Measurements from ENCODE around the gene HIVEP2. TPM values are rescaled to one million over a fixed set of nuclear protein-coding genes. Genes with fewer than 3 reads are reported as not detected.

HIVEP2 gene
- total RNA-seq, 1 experiment from 2014 or later = 10.3 TPM

GRCh38 chr6:142881290-142881689 lies 63.7 kb downstream of the HIVEP2 start:
- no peaks in the 10 kb centered on the region for H3K9me3 ChIP-seq (ENCODE audit: control insufficient read depth, insufficient read depth, low read depth, low read length)
- no peak for DNase-seq (ENCODE audit: low read depth, low spot score)
- BruUV-seq (replicated peaks) = no TSS peak
- ChIA-PET POLR2A (no interaction called here), CTCF (no interaction called here)
- TF ChIP-seq REST (IDR thresholded peaks at IDR 0.05; ENCODE audit: insufficient read depth in 1 of 2, low read depth in 2 of 2, low read length in 1 of 2) (no peak), SIN3A (IDR thresholded peaks at IDR 0.05; ENCODE audit: borderline replicate concordance, insufficient read depth, low read depth, low read length) (no peak), CTCF (IDR thresholded peaks at IDR 0.05) (no peak), POLR2AphosphoS5 (IDR thresholded peaks at IDR 0.05; ENCODE audit: low read depth, low read length) (no peak), TCF7L2 (IDR thresholded peaks at IDR 0.05; ENCODE audit: low read depth, low read length) (no peak)
- in situ Hi-C loops (cut with HindIII; ENCODE audit: low pct_unique_long_range_greater_than_20kb, low sequenced_read_pairs) (no loop called here), intact Hi-C loops (cut with micrococcal nuclease; ENCODE audit: unreplicated experiment) (no loop called here)
- H3K27me3 ChIP-seq (ENCODE audit: control insufficient read depth, insufficient read depth, low read length) = no peaks in the 10 kb centered on the region
- H3K4me1 ChIP-seq (ENCODE audit: control insufficient read depth, insufficient read depth, low read length) = peaks cover 15% of the 10 kb centered on the region; the same call in 1 of the 2 replicates
- no peak overlapping the region for H3K27ac ChIP-seq (ENCODE audit: low read length)
- H3K36me3 ChIP-seq (ENCODE audit: control insufficient read depth, insufficient read depth, low read length) = no peaks in the 10 kb centered on the region
- no peak overlapping the region for H3K4me3 ChIP-seq (ENCODE audit: low read depth in 2 of 2, low read length in 2 of 2)
- no peak for ATAC-seq

- ChIA-PET CTCF (no interaction called here), POLR2A (no interaction called here)
- in situ Hi-C loops (cut with HindIII; ENCODE audit: low pct_unique_long_range_greater_than_20kb, low sequenced_read_pairs) (no loop called here), intact Hi-C loops (cut with micrococcal nuclease; ENCODE audit: unreplicated experiment) (no loop called here)
- ATAC-seq (no peak), DNase-seq (ENCODE audit: low read depth, low spot score) (no peak)
- no peak overlapping the region for H3K4me3 ChIP-seq (ENCODE audit: low read depth in 2 of 2, low read length in 2 of 2)
- no peak overlapping the region for H3K27ac ChIP-seq (ENCODE audit: low read length)
- H3K9me3 ChIP-seq (ENCODE audit: control insufficient read depth, insufficient read depth, low read depth, low read length) = no peaks in the 10 kb centered on the region
- TF ChIP-seq TCF7L2 (IDR thresholded peaks at IDR 0.05; ENCODE audit: low read depth, low read length) = no peak
- no peak for TF ChIP-seq REST (IDR thresholded peaks at IDR 0.05; ENCODE audit: insufficient read depth in 1 of 2, low read depth in 2 of 2, low read length in 1 of 2)
- no peak for TF ChIP-seq CTCF (IDR thresholded peaks at IDR 0.05)
- TF ChIP-seq SIN3A (IDR thresholded peaks at IDR 0.05; ENCODE audit: borderline replicate concordance, insufficient read depth, low read depth, low read length) = no peak
- TF ChIP-seq POLR2AphosphoS5 (IDR thresholded peaks at IDR 0.05; ENCODE audit: low read depth, low read length) = no peak
- H3K36me3 ChIP-seq (ENCODE audit: control insufficient read depth, insufficient read depth, low read length) = no peaks in the 10 kb centered on the region
- no TSS peak for BruUV-seq (replicated peaks)
- peaks cover 9% of the 10 kb centered on the region; the same call in 1 of the 2 replicates for H3K4me1 ChIP-seq (ENCODE audit: control insufficient read depth, insufficient read depth, low read length)
- H3K27me3 ChIP-seq (ENCODE audit: control insufficient read depth, insufficient read depth, low read length) = no peaks in the 10 kb centered on the region
Measured at GRCh38 chr6:142880201-142880600, 64.8 kb downstream of the HIVEP2 start.

All from Panc1 (cell line).